OCI-LY1 (cell line): Measurements from ENCODE around the gene IRF1.

Experiments
- CTCF ChIP-seq: fragments of 200-600 bp; sonication (generic), shearing (Covaris generic); IDR thresholded peaks from 2 replicates; pipeline ENCODE4 v1.5.1; 2017; ENCODE audit warnings: mild to moderate bottlenecking, antibody characterized with exemption, low read length, moderate library complexity, mixed read lengths
- EZH2 ChIP-seq: fragments of 200-600 bp; sonication (generic), shearing (Covaris generic); IDR thresholded peaks from 2 replicates; pipeline ENCODE4 v1.8.0; 2017; ENCODE audit warnings: borderline replicate concordance, mixed run types, mild to moderate bottlenecking, antibody characterized with exemption, low read length, moderate library complexity, mixed read lengths

GRCh38 chr5:132457371-132458225 lies 33.0 kb downstream of the IRF1 start:
- no peak for TF ChIP-seq EZH2
- TF ChIP-seq CTCF = no peak
